Transverse colon (tissue), 4 donors: Measurements from ENCODE around the gene C16orf92. TPM values are rescaled to one million over a fixed set of nuclear protein-coding genes. Genes with fewer than 3 reads are reported as not detected.

ENCODE experiments used
- DNase-seq: peaks from one replicate; pipeline ENCODE4 v3.0.0-alpha.2; 2019
- H3K27ac ChIP-seq, 4 donors: fragments of 200-600 bp; sonication (generic); 2 replicates each; pipeline ENCODE4 v1.5.1; 2016 to 2018; ENCODE audit warnings: inconsistent platforms in 4 of 4
- H3K27me3 ChIP-seq: fragments of 200-600 bp; sonication (generic); 2 replicates; pipeline ENCODE4 v1.5.1; 2017; ENCODE audit warnings: inconsistent platforms
- H3K36me3 ChIP-seq, 4 donors: fragments of 200-600 bp; sonication (generic); 2 replicates each; pipeline ENCODE4 v1.5.1; 2017 to 2019; ENCODE audit warnings: inconsistent platforms in 4 of 4
- H3K4me1 ChIP-seq, 4 donors: fragments of 200-600 bp; sonication (generic); 2 replicates each; pipeline ENCODE4 v1.5.1; 2017 to 2020; ENCODE audit warnings: inconsistent platforms in 4 of 4
- H3K4me3 ChIP-seq, 4 donors: fragments of 200-600 bp; sonication (generic); 1 replicate in 1 of 4; 2 replicates in 3 of 4; pipeline versions ENCODE4 v1.5.1 to v1.6.1; 2017 to 2019; ENCODE audit warnings: inconsistent platforms in 4 of 4
- H3K9me3 ChIP-seq, 2 donors: fragments of 200-600 bp; sonication (generic); 2 replicates each; pipeline ENCODE4 v1.5.1; 2017 to 2019; ENCODE audit warnings: inconsistent platforms in 2 of 2
- EP300 ChIP-seq: sonication (generic); formaldehyde crosslinking; IDR thresholded peaks from one replicate; pipeline ENCODE4 v1.6.1; 2017; ENCODE audit warnings: antibody characterized with exemption, low read depth
- POLR2A ChIP-seq: fragments of 450-650 bp; IDR thresholded peaks from one replicate; pipeline ENCODE4 v1.6.1; 2016; ENCODE audit warnings: antibody characterized with exemption, mild to moderate bottlenecking, moderate library complexity
- POLR2AphosphoS5 ChIP-seq, 3 donors: sonication (generic); formaldehyde crosslinking; IDR thresholded peaks; one replicate each; pipeline ENCODE4 v1.6.1; 2016; ENCODE audit warnings: antibody characterized with exemption in 3 of 3
- WGBS, 2 donors: methylation state at CpG; one replicate each; pipeline ENCODE4 v1.1.5; 2018; ENCODE audit warnings: low coverage in 1 of 2; 5-methylcytosine and 5-hydroxymethylcytosine counted together
- in situ Hi-C, 4 donors: fragments of 200-750 bp; cut with MboI; loops; one replicate each; pipeline versions ENCODE4 v1.15.0 to v1.15.1; 2017; ENCODE audit warnings: low sequenced_read_pairs in 3 of 4, low pct_ligation_motif_present in 1 of 4, low pct_unique_long_range_greater_than_20kb in 1 of 4
- intact Hi-C: fragments of 100-400 bp; cut with DNase I; formaldehyde crosslinking; loops from one replicate; pipeline ENCODE4 v1.15.1; 2023; ENCODE audit warnings: low total_unique reads
- total RNA-seq, 4 donors: library from RNA; depleted of rRNA; stranded (reverse); fragments of >200 nt; gene quantifications; one replicate each; pipeline ENCODE4 v1.1.0, GENCODE V29; 2016
- TF ChIP-seq, protein P1 (sequence below), 5 experiments: fragments of 200-600 bp in 3 of 5; fragments of 450-650 bp in 2 of 5; sonication (generic) in 3 of 5; IDR thresholded peaks; 1 replicate in 2 of 5; 2 replicates in 3 of 5; pipeline ENCODE4 v1.5.1; 2016 to 2017; ENCODE audit warnings: antibody characterized with exemption in 5 of 5, inconsistent platforms in 3 of 5, mild to moderate bottlenecking in 2 of 5, moderate library complexity in 1 of 5

C16orf92 gene
- total RNA-seq, 4 donors from 2014 or later: not detected

DNA sequence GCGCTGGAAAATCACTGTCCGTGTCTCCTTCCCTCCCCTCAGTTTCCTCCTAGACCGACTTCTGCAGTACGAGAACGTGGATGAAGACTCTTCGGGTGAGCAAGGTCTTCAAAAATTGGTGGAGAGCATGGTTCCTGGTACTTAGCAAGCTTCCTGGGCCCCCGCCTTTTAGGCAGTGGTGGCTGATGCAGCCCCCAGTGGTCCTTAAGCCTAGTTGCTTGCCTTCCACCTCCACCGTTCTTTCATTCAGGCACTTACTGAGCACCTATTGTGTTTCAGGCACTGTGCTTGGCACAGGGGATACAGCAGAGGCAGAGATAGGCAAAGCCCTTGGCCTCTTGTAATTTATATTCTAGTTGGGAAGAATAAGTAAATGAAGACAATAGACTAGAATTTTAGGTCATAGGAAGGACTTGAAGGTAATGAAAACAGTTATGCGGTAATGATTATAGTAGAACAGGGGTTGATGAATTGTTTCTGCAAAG, 26.2 kb upstream of the C16orf92 start:
- Histone ChIP-seq H3K27ac (peak overlapping the region; percentile 93 to 99 (median 96)), H3K9me3 (no peaks in the 10 kb centered on the region), H3K4me1 (peaks cover 11 to 25% (median 21%) of the 10 kb centered on the region in 4 donors), H3K36me3 (no peaks in the 10 kb centered on the region), H3K4me3 (peak overlapping the region; percentile 41 to 68 (median 60)), H3K27me3 (no peaks in the 10 kb centered on the region)
- in situ Hi-C loops: no loop called here
- 17 to 56% methylated on average over 2 to 9 of the region's 9 CpGs for WGBS, 2 donors
- no peak for DNase-seq
- intact Hi-C loops: no loop called here
- TF ChIP-seq, protein P1, sequence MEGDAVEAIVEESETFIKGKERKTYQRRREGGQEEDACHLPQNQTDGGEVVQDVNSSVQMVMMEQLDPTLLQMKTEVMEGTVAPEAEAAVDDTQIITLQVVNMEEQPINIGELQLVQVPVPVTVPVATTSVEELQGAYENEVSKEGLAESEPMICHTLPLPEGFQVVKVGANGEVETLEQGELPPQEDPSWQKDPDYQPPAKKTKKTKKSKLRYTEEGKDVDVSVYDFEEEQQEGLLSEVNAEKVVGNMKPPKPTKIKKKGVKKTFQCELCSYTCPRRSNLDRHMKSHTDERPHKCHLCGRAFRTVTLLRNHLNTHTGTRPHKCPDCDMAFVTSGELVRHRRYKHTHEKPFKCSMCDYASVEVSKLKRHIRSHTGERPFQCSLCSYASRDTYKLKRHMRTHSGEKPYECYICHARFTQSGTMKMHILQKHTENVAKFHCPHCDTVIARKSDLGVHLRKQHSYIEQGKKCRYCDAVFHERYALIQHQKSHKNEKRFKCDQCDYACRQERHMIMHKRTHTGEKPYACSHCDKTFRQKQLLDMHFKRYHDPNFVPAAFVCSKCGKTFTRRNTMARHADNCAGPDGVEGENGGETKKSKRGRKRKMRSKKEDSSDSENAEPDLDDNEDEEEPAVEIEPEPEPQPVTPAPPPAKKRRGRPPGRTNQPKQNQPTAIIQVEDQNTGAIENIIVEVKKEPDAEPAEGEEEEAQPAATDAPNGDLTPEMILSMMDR (IDR thresholded peaks at IDR 0.05): no peak
- no peak for TF ChIP-seq EP300
- no peak for TF ChIP-seq POLR2A
- no peak for TF ChIP-seq POLR2AphosphoS5 (IDR thresholded peaks at IDR 0.05)

- peaks cover 8 to 16% (median 14%) of the 10 kb centered on the region in 4 donors for H3K4me1 ChIP-seq
- in situ Hi-C loops (loop anchor here in 2 of 4 donors (25.0 kb wide), 2 partner anchors 137 to 312 kb away; partner anchors contain the start of genes CDIPT (in 2 of the 2) and QPRT (in 1 of the 2)), intact Hi-C loops (no loop called here)
- no peak for DNase-seq
- no peak overlapping the region for H3K27ac ChIP-seq
- H3K27me3 ChIP-seq: no peaks in the 10 kb centered on the region
- TF ChIP-seq POLR2AphosphoS5 (IDR thresholded peaks at IDR 0.05) (no peak), POLR2A (no peak), EP300 (no peak)
- TF ChIP-seq, protein P1 (IDR thresholded peaks at IDR 0.05): no peak
- H3K4me3 ChIP-seq: no peak overlapping the region
- no peaks in the 10 kb centered on the region for H3K36me3 ChIP-seq
- H3K9me3 ChIP-seq: no peaks in the 10 kb centered on the region
- WGBS, 2 donors: 83 to 90% methylated on average over 6 of the region's 6 CpGs
These were observed 23.4 kb upstream of the C16orf92 start for GRCh38 chr16:29999605-30000004.

DNA sequence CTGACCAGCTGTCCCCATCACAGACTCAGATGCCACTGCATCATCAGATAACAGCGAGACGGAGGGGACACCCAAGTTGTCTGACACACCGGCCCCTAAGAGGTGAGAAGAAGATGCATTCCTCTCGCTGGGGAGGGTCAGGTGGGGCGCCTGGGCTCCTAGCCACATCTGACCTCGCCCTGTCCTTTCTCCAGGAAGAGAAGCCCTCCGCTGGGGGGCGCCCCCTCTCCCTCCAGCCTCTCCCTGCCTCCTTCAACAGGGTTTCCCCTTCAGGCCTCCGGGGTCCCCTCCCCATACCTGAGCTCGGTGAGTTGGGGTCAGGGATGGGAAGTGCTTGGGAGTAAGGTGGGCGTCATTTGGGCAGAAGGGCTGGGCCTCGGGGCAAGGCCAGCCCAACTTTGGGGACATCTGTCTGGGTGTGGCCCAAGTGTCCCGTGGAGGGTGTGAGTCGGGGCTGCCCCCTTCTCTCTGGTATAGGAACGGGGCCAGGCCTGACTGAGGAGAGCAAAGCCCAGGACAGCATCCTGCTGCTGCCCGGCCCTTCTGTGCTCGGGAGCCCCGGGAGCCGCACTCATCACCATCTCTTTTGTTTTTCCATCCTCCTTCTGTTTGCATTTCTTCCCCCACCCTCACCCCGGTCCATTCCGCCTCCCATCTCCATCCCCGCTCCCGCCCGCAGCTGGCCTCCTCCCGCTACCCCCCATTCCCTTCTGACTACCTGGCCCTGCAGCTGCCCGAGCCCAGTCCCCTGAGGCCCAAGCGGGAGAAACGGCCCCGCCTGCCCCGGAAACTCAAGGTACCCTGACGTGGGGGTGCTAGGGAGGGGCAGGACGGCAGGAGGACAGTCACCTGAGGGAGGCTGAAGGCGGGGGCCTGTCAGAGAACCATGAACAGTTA, 22.0 kb upstream of the C16orf92 start:
- Histone ChIP-seq H3K4me1 (peaks cover 4 to 18% (median 15%) of the 10 kb centered on the region in 4 donors), H3K27ac (no peak overlapping the region), H3K4me3 (no peak overlapping the region), H3K27me3 (no peaks in the 10 kb centered on the region), H3K9me3 (no peaks in the 10 kb centered on the region), H3K36me3 (no peaks in the 10 kb centered on the region)
- WGBS, 2 donors: 80 to 97% methylated on average over 16 to 33 of the region's 33 CpGs
- in situ Hi-C loops (loop anchor here in 2 of 4 donors (25.0 kb wide), 2 partner anchors 139 to 314 kb away; partner anchors contain the start of genes CDIPT (in 2 of the 2) and QPRT (in 1 of the 2)), intact Hi-C loops (no loop called here)
- no peak for DNase-seq
- TF ChIP-seq POLR2AphosphoS5 (IDR thresholded peaks at IDR 0.05): no peak
- no peak for TF ChIP-seq EP300
- no peak for TF ChIP-seq POLR2A
- TF ChIP-seq, protein P1 (IDR thresholded peaks at IDR 0.05): no peak

DNA sequence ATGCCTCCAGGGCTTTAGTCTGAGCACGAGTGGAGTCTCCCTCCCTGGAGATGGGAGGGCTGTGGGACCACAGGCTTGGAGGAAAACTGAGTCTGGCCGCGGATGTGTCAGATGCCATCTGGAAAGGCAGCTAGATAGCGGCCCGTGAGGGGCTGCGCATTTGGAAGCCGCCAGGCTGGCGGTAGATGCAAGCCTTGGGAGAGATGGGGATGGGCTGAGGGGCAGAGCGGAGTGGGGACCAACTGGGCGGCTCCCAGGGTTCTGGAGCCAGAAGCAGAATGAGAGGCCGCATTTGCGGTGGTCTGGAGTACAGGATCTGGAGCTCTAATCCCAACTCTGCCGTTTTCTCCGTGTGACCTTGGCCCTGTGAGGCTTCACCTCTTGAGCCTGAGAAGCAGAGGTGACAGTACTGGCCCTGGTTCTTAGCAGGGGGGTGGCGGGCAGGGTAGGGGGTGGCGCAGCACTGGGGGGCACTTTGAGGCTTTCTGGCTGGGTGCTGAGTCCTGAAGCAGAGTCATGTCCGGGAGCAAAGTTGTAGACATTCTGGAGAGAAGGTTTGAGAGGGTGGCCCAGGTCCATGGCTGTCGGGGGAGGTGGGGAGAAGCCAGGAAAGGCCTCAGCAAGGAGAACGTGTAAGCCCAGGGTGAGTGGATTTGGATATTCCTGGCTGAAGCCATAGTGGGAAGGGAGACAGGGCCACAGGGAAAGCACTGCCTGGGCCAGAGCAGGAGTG, 20.2 kb upstream of the C16orf92 start:
- Histone ChIP-seq H3K27ac (no peak overlapping the region), H3K27me3 (no peaks in the 10 kb centered on the region), H3K36me3 (no peaks in the 10 kb centered on the region), H3K9me3 (no peaks in the 10 kb centered on the region), H3K4me1 (peaks cover 0 to 8% (median 7%) of the 10 kb centered on the region in 4 donors), H3K4me3 (no peak overlapping the region)
- intact Hi-C loops: no loop called here
- WGBS, 2 donors: 17 to 82% methylated on average over 1 to 19 of the region's 19 CpGs
- in situ Hi-C loops: loop anchor here in 2 of 4 donors (25.0 kb wide), 2 partner anchors 140 to 315 kb away; partner anchors contain the start of genes CDIPT (in 2 of the 2) and QPRT (in 1 of the 2)
- DNase-seq: no peak
- TF ChIP-seq, protein P1 (IDR thresholded peaks at IDR 0.05): no peak
- TF ChIP-seq POLR2AphosphoS5 (IDR thresholded peaks at IDR 0.05) (no peak), EP300 (no peak), POLR2A (no peak)
